ENCODE data around the gene ESYT1.

DNA sequence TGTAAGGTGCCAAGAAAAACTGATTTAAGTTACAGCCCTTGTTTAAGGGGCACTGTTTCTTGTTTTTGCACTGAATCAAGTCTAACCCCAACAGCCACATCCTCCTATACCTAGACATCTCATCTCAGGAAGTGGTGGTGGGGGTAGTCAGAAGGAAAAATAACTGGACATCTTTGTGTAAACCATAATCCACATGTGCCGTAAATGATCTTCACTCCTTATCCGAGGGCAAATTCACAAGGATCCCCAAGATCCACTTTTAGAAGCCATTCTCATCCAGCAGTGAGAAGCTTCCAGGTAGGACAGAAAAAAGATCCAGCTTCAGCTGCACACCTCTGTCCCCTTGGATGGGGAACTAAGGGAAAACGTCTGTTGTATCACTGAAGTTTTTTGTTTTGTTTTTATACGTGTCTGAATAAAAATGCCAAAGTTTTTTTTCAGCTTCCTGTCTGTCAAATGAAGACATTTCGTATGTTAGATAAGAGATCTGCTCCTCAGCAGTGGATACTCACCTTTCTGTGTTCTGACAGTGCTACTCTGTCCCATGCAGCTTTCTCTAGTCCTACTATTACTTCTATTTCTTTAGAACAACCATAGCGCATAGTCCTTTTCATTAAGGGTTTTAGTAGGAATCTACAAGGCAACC, 24.9 kb upstream of the ESYT1 start:
- TF ChIP-seq, protein P1, sequence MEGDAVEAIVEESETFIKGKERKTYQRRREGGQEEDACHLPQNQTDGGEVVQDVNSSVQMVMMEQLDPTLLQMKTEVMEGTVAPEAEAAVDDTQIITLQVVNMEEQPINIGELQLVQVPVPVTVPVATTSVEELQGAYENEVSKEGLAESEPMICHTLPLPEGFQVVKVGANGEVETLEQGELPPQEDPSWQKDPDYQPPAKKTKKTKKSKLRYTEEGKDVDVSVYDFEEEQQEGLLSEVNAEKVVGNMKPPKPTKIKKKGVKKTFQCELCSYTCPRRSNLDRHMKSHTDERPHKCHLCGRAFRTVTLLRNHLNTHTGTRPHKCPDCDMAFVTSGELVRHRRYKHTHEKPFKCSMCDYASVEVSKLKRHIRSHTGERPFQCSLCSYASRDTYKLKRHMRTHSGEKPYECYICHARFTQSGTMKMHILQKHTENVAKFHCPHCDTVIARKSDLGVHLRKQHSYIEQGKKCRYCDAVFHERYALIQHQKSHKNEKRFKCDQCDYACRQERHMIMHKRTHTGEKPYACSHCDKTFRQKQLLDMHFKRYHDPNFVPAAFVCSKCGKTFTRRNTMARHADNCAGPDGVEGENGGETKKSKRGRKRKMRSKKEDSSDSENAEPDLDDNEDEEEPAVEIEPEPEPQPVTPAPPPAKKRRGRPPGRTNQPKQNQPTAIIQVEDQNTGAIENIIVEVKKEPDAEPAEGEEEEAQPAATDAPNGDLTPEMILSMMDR (IDR thresholded peaks at IDR 0.05; ENCODE audit: poor library complexity, severe bottlenecking) = no peak
- TF ChIP-seq EZH2 (IDR thresholded peaks at IDR 0.05; ENCODE audit: borderline replicate concordance, insufficient read depth, low read length, poor library complexity, severe bottlenecking) = no peak
- TF ChIP-seq TAF1 (IDR thresholded peaks at IDR 0.05; ENCODE audit: low read depth) = no peak
- TF ChIP-seq, protein P2, sequence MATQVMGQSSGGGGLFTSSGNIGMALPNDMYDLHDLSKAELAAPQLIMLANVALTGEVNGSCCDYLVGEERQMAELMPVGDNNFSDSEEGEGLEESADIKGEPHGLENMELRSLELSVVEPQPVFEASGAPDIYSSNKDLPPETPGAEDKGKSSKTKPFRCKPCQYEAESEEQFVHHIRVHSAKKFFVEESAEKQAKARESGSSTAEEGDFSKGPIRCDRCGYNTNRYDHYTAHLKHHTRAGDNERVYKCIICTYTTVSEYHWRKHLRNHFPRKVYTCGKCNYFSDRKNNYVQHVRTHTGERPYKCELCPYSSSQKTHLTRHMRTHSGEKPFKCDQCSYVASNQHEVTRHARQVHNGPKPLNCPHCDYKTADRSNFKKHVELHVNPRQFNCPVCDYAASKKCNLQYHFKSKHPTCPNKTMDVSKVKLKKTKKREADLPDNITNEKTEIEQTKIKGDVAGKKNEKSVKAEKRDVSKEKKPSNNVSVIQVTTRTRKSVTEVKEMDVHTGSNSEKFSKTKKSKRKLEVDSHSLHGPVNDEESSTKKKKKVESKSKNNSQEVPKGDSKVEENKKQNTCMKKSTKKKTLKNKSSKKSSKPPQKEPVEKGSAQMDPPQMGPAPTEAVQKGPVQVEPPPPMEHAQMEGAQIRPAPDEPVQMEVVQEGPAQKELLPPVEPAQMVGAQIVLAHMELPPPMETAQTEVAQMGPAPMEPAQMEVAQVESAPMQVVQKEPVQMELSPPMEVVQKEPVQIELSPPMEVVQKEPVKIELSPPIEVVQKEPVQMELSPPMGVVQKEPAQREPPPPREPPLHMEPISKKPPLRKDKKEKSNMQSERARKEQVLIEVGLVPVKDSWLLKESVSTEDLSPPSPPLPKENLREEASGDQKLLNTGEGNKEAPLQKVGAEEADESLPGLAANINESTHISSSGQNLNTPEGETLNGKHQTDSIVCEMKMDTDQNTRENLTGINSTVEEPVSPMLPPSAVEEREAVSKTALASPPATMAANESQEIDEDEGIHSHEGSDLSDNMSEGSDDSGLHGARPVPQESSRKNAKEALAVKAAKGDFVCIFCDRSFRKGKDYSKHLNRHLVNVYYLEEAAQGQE (IDR thresholded peaks at IDR 0.05; ENCODE audit: borderline replicate concordance) = no peak
- no peak for TF ChIP-seq EP300 (conservative IDR thresholded peaks at IDR 0.05; ENCODE audit: poor library complexity, severe bottlenecking)
- no peak for TF ChIP-seq POLR2AphosphoS5 (IDR thresholded peaks at IDR 0.05)
